HFF-Myc (cell line): ENCODE results near the gene BRAF.
"Not testable (repeated sequence)": the region's sequence is repeated elsewhere in the genome, so short reads cannot be mapped to it uniquely, and the experiment has no call there.

Source experiments
- DNase-seq: peaks from one replicate; pipeline ENCODE4 v3.0.0-alpha.2; 2011; ENCODE audit warnings: low read depth; ENCODE audit errors: extremely low read depth
- H3K4me3 ChIP-seq: replicated peaks from 2 replicates; pipeline ENCODE4 v1.5.1; 2011; ENCODE audit warnings: low read depth, mild to moderate bottlenecking, control low read depth, low read length
- CTCF ChIP-seq: IDR thresholded peaks from 2 replicates; pipeline ENCODE4 v1.5.1; 2012; ENCODE audit warnings: mild to moderate bottlenecking, low read depth, low read length, control low read depth; ENCODE audit errors: missing control alignments

BRAF gene

GRCh38 chr7:140697447-140698143, 227.1 kb downstream of the BRAF start:
- peak overlapping the region; percentile 90 for H3K4me3 ChIP-seq
- DNase-seq = no peak
- TF ChIP-seq CTCF = no peak

- peak; percentile 42 for DNase-seq
- no peak for TF ChIP-seq CTCF
- H3K4me3 ChIP-seq = peak within 1 kb of the TSS; percentile 90
Observed at GRCh38 chr7:140696680-140697446, 227.9 kb downstream of the BRAF start, which contains the start of gene NDUFB2. Gene NDUFB2, plus strand, starts transcription at chr7:140696708. Its CDS starts 37 bp downstream, at chr7:140696745.

DNA sequence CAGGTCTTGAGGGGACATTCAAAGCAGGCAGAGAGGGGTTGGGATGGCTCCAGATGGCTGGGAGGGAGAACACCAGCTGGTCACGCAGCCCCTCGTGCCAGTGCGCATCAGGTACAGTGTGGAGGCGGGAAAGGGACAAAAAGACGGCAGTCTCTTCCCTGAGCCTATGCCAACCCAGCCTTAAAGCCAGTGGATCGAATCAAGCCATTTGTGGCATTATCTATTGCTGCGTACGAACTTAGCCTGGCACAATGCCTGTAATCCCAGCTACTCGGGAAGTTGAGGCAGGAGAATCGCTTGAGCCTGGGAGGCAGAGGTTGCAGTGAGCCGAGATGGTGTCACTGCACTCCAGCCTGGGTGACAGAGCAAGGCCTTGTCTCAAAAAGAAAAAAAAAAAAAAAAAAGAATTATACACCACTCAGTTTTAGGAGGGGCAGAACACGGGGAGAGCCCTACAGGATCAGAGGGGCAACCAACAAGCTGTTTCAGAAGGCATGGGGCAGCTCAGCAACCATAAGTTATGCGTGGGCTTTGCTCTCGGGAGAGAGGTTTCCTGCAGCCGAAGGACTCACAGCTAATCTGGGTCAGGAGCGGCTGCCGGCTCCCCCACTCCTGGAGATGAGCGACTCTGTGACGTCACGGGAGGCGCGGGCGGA, 228.6 kb downstream of the BRAF start:
- TF ChIP-seq CTCF = no peak
- DNase-seq = peak; percentile 48
- H3K4me3 ChIP-seq = peak overlapping the region; percentile 90

- H3K4me3 ChIP-seq = no peak overlapping the region
- no peak for TF ChIP-seq CTCF
- DNase-seq = no peak
Observed at GRCh38 chr7:140695381-140695780, 229.3 kb downstream of the BRAF start.

DNA sequence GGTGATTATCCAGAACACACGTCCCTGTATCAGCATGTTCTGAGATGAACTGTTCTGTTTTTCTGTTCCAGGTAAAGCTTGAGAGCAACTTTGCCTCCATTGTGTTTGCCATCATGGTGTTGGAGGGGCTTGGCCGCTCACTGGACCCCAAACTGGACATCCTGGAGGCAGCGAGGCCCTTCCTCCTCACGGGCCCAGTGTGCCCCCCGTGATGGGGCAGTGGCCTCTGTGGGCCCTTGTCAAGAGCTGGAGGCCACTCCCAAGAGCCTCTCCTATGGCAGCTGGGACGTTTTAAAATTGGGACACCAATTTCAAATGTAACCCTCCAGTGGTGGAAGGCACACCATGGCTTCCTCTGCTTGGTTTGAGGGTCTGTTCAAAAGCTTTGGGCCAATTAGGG, 230.1 kb downstream of the BRAF start:
- no peak overlapping the region for H3K4me3 ChIP-seq
- DNase-seq = no peak
- TF ChIP-seq CTCF = no peak

DNA sequence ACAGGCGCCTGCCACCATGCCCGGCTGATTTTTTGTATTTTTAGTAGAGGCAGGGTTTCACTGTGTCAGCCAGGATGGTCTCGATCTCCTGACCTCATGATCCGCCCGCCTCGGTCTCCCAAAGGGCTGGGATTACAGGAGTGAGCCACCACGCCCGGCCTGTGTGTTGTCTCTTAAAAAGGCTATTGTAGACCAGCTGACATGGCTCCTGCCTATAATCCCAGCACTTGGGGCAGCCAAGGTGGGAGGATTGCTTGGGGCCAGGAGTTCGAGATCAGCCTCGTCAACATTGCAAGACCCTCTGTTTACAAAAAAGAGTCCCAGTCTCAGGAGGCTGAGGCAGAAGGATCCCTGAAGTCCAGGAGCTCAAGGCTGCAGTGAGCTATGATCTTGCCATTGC, 230.9 kb downstream of the BRAF start:
- H3K4me3 ChIP-seq, DNase-seq: not testable (repeated sequence)
